K562 (cell line): ENCODE measurements around the gene DSCAM. TPM values are rescaled to one million over a fixed set of nuclear protein-coding genes. Genes with fewer than 3 reads are reported as not detected.

Experiments used
- ATAC-seq: fragments of 200-7000 bp; cut with Tn5 transposase; 3 replicates; pipeline ENCODE4 v1.9.1; 2020; ENCODE audit warnings: moderate library complexity
- BruUV-seq: library from RNA; stranded (reverse); fragments of 400-500 nt; replicated peaks from 2 replicates; lab custom pipeline; 2021; lab: Mats Ljungman, UMichigan
- CTCF ChIA-PET: fragments of 300-600 bp; formaldehyde crosslinking; extraction: SDS; loops from one replicate; lab custom pipeline; 2021; ENCODE audit warnings: low intra/inter-chr PET ratio; lab: Yijun Ruan, JAX
- POLR2A ChIA-PET: fragments of 300-600, 350-650 bp; sonication (Branson Sonifier 250); formaldehyde crosslinking; extraction: SDS; loops from one replicate; lab custom pipeline; 2021; ENCODE audit warnings: antibody characterized with exemption, inconsistent platforms; lab: Yijun Ruan, JAX
- DNase-seq, 4 experiments: peaks; one replicate each; pipeline versions ENCODE4 v3.0.0 to v3.0.0-alpha.2; 2011 to 2018; ENCODE audit warnings: low spot score in 3 of 4, mixed read lengths in 3 of 4; ENCODE audit errors: extremely low read depth in 1 of 4
- FAIRE-seq: peaks from 2 replicates; lab custom pipeline; 2011; peaks lifted over from hg19 to GRCh38; lab: Jason Lieb, UNC
- H2AFZ ChIP-seq: 2 replicates; pipeline ENCODE4 v1.6.0; 2011; ENCODE audit warnings: low read depth, low read length, control low read depth, inconsistent platforms
- H3K27ac ChIP-seq: fragments of 200-600 bp; 3 replicates; pipeline ENCODE4 v1.8.0; 2011; ENCODE audit warnings: low read depth, mild to moderate bottlenecking, control low read depth, inconsistent platforms, low read length, moderate library complexity, mixed read lengths; ENCODE audit errors: extremely low read depth
- H3K27me3 ChIP-seq, 2 experiments: fragments of 300-600 bp in 1 of 2; 2 replicates in 1 of 2; 3 replicates in 1 of 2; pipeline versions ENCODE4 v1.6.0 to v1.8.0; 2011; ENCODE audit warnings: inconsistent platforms in 2 of 2, low read length in 2 of 2, mild to moderate bottlenecking in 1 of 2, mixed read lengths in 1 of 2, moderate library complexity in 1 of 2; ENCODE audit not compliant: control insufficient read depth in 2 of 2, insufficient read depth in 2 of 2
- H3K36me3 ChIP-seq: fragments of 300-600 bp; 3 replicates; pipeline ENCODE4 v1.8.0; 2011; ENCODE audit warnings: mild to moderate bottlenecking, low read length, inconsistent platforms; ENCODE audit not compliant: control insufficient read depth, insufficient read depth
- H3K4me1 ChIP-seq, 2 experiments: fragments of 200-600 bp in 1 of 2; replicated peaks in 1 of 2; 2 replicates in 1 of 2; 3 replicates in 1 of 2; pipeline versions ENCODE4 v1.5.1 to v1.8.0; 2011; ENCODE audit warnings: inconsistent platforms in 2 of 2, low read length in 2 of 2, mild to moderate bottlenecking in 1 of 2, mixed read lengths in 1 of 2, moderate library complexity in 1 of 2; ENCODE audit not compliant: control insufficient read depth in 2 of 2, insufficient read depth in 2 of 2
- H3K4me2 ChIP-seq: 2 replicates; pipeline ENCODE4 v1.6.1; 2011; ENCODE audit warnings: low read length, control low read depth, inconsistent platforms, mixed read lengths; ENCODE audit not compliant: insufficient read depth
- H3K4me3 ChIP-seq: fragments of 200-600 bp; sonication (generic), shearing (Covaris generic); 2 replicates; pipeline ENCODE4 v1.5.1; 2016; ENCODE audit warnings: control low read depth, inconsistent platforms
- H3K79me2 ChIP-seq: fragments of 200-600 bp; 3 replicates; pipeline ENCODE4 v1.8.0; 2011; ENCODE audit warnings: low read length, inconsistent platforms; ENCODE audit not compliant: control insufficient read depth, insufficient read depth
- H3K9ac ChIP-seq, 2 experiments: 2 replicates each; pipeline versions ENCODE4 v1.6.0 to v1.6.1; 2011; ENCODE audit warnings: low read depth in 2 of 2, low read length in 2 of 2, control low read depth in 1 of 2, inconsistent platforms in 1 of 2, mild to moderate bottlenecking in 1 of 2, mixed read lengths in 1 of 2; ENCODE audit not compliant: insufficient read depth in 1 of 2
- H3K9me1 ChIP-seq: one replicate; pipeline ENCODE4 v1.6.0; 2011; ENCODE audit warnings: inconsistent platforms, mild to moderate bottlenecking, low read length, moderate library complexity; ENCODE audit not compliant: control insufficient read depth, insufficient read depth
- H3K9me3 ChIP-seq: replicated peaks from 2 replicates; pipeline ENCODE4 v1.5.1; 2011; ENCODE audit warnings: low read depth, low read length, inconsistent platforms; ENCODE audit not compliant: control insufficient read depth, insufficient read depth
- H4K20me1 ChIP-seq: replicated peaks from 2 replicates; pipeline ENCODE4 v1.6.1; 2011; ENCODE audit warnings: low read length, inconsistent platforms, mixed read lengths; ENCODE audit not compliant: control insufficient read depth, insufficient read depth
- CHAMP1 ChIP-seq: fragments of 450-650 bp; IDR thresholded peaks from 2 replicates; pipeline ENCODE4 v1.6.1; 2016; ENCODE audit warnings: mild to moderate bottlenecking
- E2F1 ChIP-seq: sonication (generic); formaldehyde crosslinking; IDR thresholded peaks from 2 replicates; pipeline ENCODE4 v1.8.1; 2023; ENCODE audit warnings: mild to moderate bottlenecking, missing genetic modification reagents, moderate library complexity
- EZH2 ChIP-seq: IDR thresholded peaks from 2 replicates; pipeline ENCODE4 v1.6.1; 2012; ENCODE audit warnings: low read depth, mild to moderate bottlenecking, inconsistent platforms, low read length, borderline replicate concordance
- HIVEP1 ChIP-seq: fragments of 250-450 bp; sonication (Bioruptor Pico); IDR thresholded peaks from 2 replicates; pipeline ENCODE4 v1.4.0; 2020; ENCODE audit warnings: mild to moderate bottlenecking
- KDM5B ChIP-seq: fragments of 200-600 bp; sonication (generic); IDR thresholded peaks from 2 replicates; pipeline ENCODE4 v1.6.1; 2012; ENCODE audit warnings: low read depth, mild to moderate bottlenecking, moderate library complexity, low read length, control low read depth, inconsistent platforms; ENCODE audit not compliant: insufficient replicate concordance
- NR3C1 ChIP-seq: sonication (generic); formaldehyde crosslinking; IDR thresholded peaks from 2 replicates; pipeline ENCODE4 v1.8.1; 2022; ENCODE audit warnings: missing genetic modification reagents
- TCFL5 ChIP-seq: fragments of 250-450 bp; sonication (Bioruptor Pico); conservative IDR thresholded peaks from 2 replicates; pipeline ENCODE4 v1.6.1; 2021; ENCODE audit warnings: mild to moderate bottlenecking, moderate library complexity, matching md5 sums
- THAP7 ChIP-seq: fragments of 250-450 bp; sonication (Bioruptor Pico); IDR thresholded peaks from 2 replicates; pipeline ENCODE4 v1.5.0; 2021
- ZBTB2 ChIP-seq: fragments of 450-650 bp; IDR thresholded peaks from 2 replicates; pipeline ENCODE4 v1.6.1; 2016; ENCODE audit warnings: antibody characterized with exemption
- ZBTB26 ChIP-seq: fragments of 450-650 bp; formaldehyde crosslinking; IDR thresholded peaks from 2 replicates; pipeline ENCODE4 v1.4.0; 2022; ENCODE audit warnings: missing genetic modification characterization
- WGBS: fragments of 100-300 bp; shearing (Covaris generic); methylation state at CpG from one replicate; pipeline ENCODE4 v1.1.6; 2016; ENCODE audit warnings: low coverage, mixed read lengths; ENCODE audit not compliant: insufficient coverage; ENCODE audit errors: missing lambda C conversion rate; 5-methylcytosine and 5-hydroxymethylcytosine counted together
- in situ Hi-C: fragments of 300-500 bp; cut with MboI; formaldehyde crosslinking; loops from 4 replicates; pipeline ENCODE4 v1.15.0; 2018; ENCODE audit warnings: inconsistent platforms, mixed read lengths
- intact Hi-C: fragments of 100-400 bp; cut with micrococcal nuclease; formaldehyde crosslinking; loops from 2 replicates; pipeline ENCODE4 v1.14.2; 2022
- polyA plus RNA-seq, 8 experiments: library from polyadenylated mRNA; depleted of rRNA in 4 of 8; stranded (reverse) in 5 of 8; unstranded in 3 of 8; fragments of >200 nt; fragmentation: Nextera tagmentation in 2 of 8; fragmentation: Illumina TruSeq in 1 of 8; extraction: Ambion mirVana in 2 of 8; extraction: Trizol in 1 of 8; gene quantifications; 2 replicates each; pipeline versions ENCODE4 v1.2.1 to v1.2.3, GENCODE V29; 2011 to 2014; ENCODE audit warnings: inconsistent platforms in 1 of 8, missing spikeins in 1 of 8
- total RNA-seq, 7 experiments: library from RNA; depleted of rRNA in 6 of 7; stranded (reverse); fragments of >200 nt in 6 of 7; fragmentation: Illumina TruSeq in 2 of 7; extraction: Trizol in 2 of 7; gene quantifications; 2 replicates each; pipeline versions ENCODE4 v1.2.1 to v1.2.3, GENCODE V29; 2011 to 2021; ENCODE audit warnings: low replicate concordance in 1 of 7

Gene DSCAM
- total and polyA plus RNA-seq, 9 of the 15 experiments (the other 6 are each of a cell fraction or from before 2014, with no cell fraction given): not detected

- no peak for TF ChIP-seq CHAMP1
- no peak for TF ChIP-seq NR3C1 (CRISPR knock-in tag)
Observed at GRCh38 chr21:40652436-40652835, 194.5 kb downstream of the DSCAM start (continued).

GRCh38 chr21:40647706-40648105, 199.3 kb downstream of the DSCAM start:
- no peak overlapping the region for H3K4me3 ChIP-seq
- H4K20me1 ChIP-seq: no peaks in the 10 kb centered on the region
- WGBS: 0% methylated on average over 2 of the region's 2 CpGs
- CTCF ChIA-PET: no interaction called here
- H2AFZ ChIP-seq: no peak overlapping the region
- DNase-seq: no peak
- POLR2A ChIA-PET: no interaction called here
- TF ChIP-seq ZBTB26 (CRISPR knock-in tag) (no peak), THAP7 (CRISPR knock-in tag) (no peak), ZBTB2 (no peak), HIVEP1 (CRISPR knock-in tag) (no peak), KDM5B (no peak), TCFL5 (CRISPR knock-in tag) (no peak), E2F1 (CRISPR knock-in tag) (no peak), EZH2 (no peak)
- TF ChIP-seq, all 486 proteins: peak for 0
- no peak overlapping the region for H3K4me2 ChIP-seq
- no peaks in the 10 kb centered on the region for H3K9me1 ChIP-seq
- no peak overlapping the region for H3K27ac ChIP-seq
- ATAC-seq: no peak
- BruUV-seq: no TSS peak
- intact Hi-C loops (no loop called here), in situ Hi-C loops (no loop called here)
- H3K79me2 ChIP-seq: no peaks in the 10 kb centered on the region
- FAIRE-seq: no peak
- H3K4me1 ChIP-seq: no peaks in the 10 kb centered on the region
- no peaks in the 10 kb centered on the region for H3K27me3 ChIP-seq
- no peaks in the 10 kb centered on the region for H3K36me3 ChIP-seq
- H3K9me3 ChIP-seq: peaks cover 3% of the 10 kb centered on the region; the same call in 1 of the 2 replicates
- no peak overlapping the region for H3K9ac ChIP-seq
